A673 (cell line): Measurements from ENCODE around the gene SF3B6. TPM values are rescaled to one million over a fixed set of nuclear protein-coding genes. Genes with fewer than 3 reads are reported as not detected.

ENCODE experiments used
- BruUV-seq: library from RNA; stranded (reverse); fragments of 400-500 nt; replicated peaks from 2 replicates; lab custom pipeline; 2021; lab: Mats Ljungman, UMichigan
- CTCF ChIA-PET: fragments of 300-600 bp; sonication (Branson Sonifier 250); formaldehyde crosslinking; loops from one replicate; lab custom pipeline; 2022; ENCODE audit warnings: antibody characterized with exemption; lab: Charles Lee
- POLR2A ChIA-PET: fragments of 300-600 bp; sonication (Branson Sonifier 250); formaldehyde crosslinking; loops from one replicate; lab custom pipeline; 2022; ENCODE audit warnings: antibody characterized with exemption; ENCODE audit not compliant: low non-redundant PET; lab: Charles Lee
- DNase-seq: peaks from one replicate; pipeline ENCODE4 v3.0.0-alpha.2; 2015; ENCODE audit warnings: low spot score
- H3K27ac ChIP-seq: fragments of 200-600 bp; sonication (generic); 2 replicates; pipeline ENCODE4 v1.5.1; 2016; ENCODE audit warnings: mixed run types, low read depth, mild to moderate bottlenecking, mixed read lengths, antibody characterized with exemption, low read length; ENCODE audit not compliant: poor library complexity, severe bottlenecking
- H3K27me3 ChIP-seq: fragments of 200-600 bp; sonication (generic); replicated peaks from 2 replicates; pipeline ENCODE4 v1.6.1; 2017; ENCODE audit warnings: mixed run types, low read depth, mild to moderate bottlenecking, mixed read lengths, antibody characterized with exemption, low read length; ENCODE audit not compliant: insufficient read depth, poor library complexity
- H3K36me3 ChIP-seq: fragments of 200-600 bp; sonication (generic); 2 replicates; pipeline ENCODE4 v1.6.1; 2016; ENCODE audit warnings: mixed run types, mild to moderate bottlenecking, mixed read lengths, antibody characterized with exemption, low read length; ENCODE audit not compliant: insufficient read depth, poor library complexity, severe bottlenecking
- H3K4me1 ChIP-seq: fragments of 200-600 bp; sonication (generic); 2 replicates; pipeline ENCODE4 v1.6.1; 2017; ENCODE audit warnings: mixed run types, mild to moderate bottlenecking, mixed read lengths, antibody characterized with exemption, low read length; ENCODE audit not compliant: insufficient read depth, poor library complexity, severe bottlenecking
- H3K4me3 ChIP-seq: fragments of 200-600 bp; sonication (generic); 2 replicates; pipeline ENCODE4 v1.5.1; 2016; ENCODE audit warnings: low read depth, mixed run types, mild to moderate bottlenecking, mixed read lengths, low read length; ENCODE audit not compliant: poor library complexity, severe bottlenecking
- H3K9me3 ChIP-seq: fragments of 200-600 bp; sonication (generic); 2 replicates; pipeline ENCODE4 v1.6.1; 2016; ENCODE audit warnings: mixed run types, low read depth, mild to moderate bottlenecking, mixed read lengths, antibody characterized with exemption, low read length; ENCODE audit not compliant: poor library complexity, severe bottlenecking
- CTCF ChIP-seq: fragments of 300-800, 200-600 bp; sonication (generic); conservative IDR thresholded peaks from 2 replicates; pipeline ENCODE4 v1.5.1; 2017; ENCODE audit warnings: low read depth, mild to moderate bottlenecking, antibody characterized with exemption, low read length, moderate library complexity, mixed read lengths
- EZH2 ChIP-seq: fragments of 200-600 bp; sonication (generic); IDR thresholded peaks from 2 replicates; pipeline ENCODE4 v1.6.1; 2017; ENCODE audit warnings: borderline replicate concordance, low read depth, mild to moderate bottlenecking, mixed read lengths, antibody characterized with exemption, low read length; ENCODE audit not compliant: poor library complexity, severe bottlenecking
- intact Hi-C: fragments of 100-400 bp; cut with micrococcal nuclease; formaldehyde crosslinking; loops from one replicate; pipeline ENCODE4 v1.10.0; 2022; ENCODE audit not compliant: unreplicated experiment
- total RNA-seq: library from RNA; stranded (reverse); gene quantifications from 2 replicates; pipeline ENCODE4 v1.2.3, GENCODE V29; 2021

The SF3B6 gene
- total RNA-seq, 1 experiment from 2014 or later = 130 TPM

GRCh38 chr2:24121469-24121868, 45.3 kb upstream of the SF3B6 start:
- Histone ChIP-seq H3K27me3 (no peaks in the 10 kb centered on the region), H3K4me3 (no peak overlapping the region), H3K27ac (peak overlapping the region; percentile 8), H3K36me3 (no peaks in the 10 kb centered on the region), H3K9me3 (no peaks in the 10 kb centered on the region), H3K4me1 (peaks cover 11% of the 10 kb centered on the region)
- TF ChIP-seq EZH2 (no peak), CTCF (no peak)
- ChIA-PET POLR2A (no interaction called here), CTCF (interaction anchor here (0.6 kb wide), 1 partner anchor 62 kb away, joined by 5 read pairs; no protein-coding TSS in a partner anchor)
- DNase-seq = peak; percentile 54
- intact Hi-C loops = no loop called here
- no TSS peak for BruUV-seq

- CTCF ChIA-PET = no interaction called here
- POLR2A ChIA-PET = no interaction called here
Measured at GRCh38 chr2:24121066-24121465, 44.9 kb upstream of the SF3B6 start.

GRCh38 chr2:24117902-24118301, 41.8 kb upstream of the SF3B6 start:
- BruUV-seq = no TSS peak
- no peak for DNase-seq
- Histone ChIP-seq H3K4me3 (no peak overlapping the region), H3K9me3 (no peaks in the 10 kb centered on the region), H3K36me3 (no peaks in the 10 kb centered on the region), H3K27me3 (no peaks in the 10 kb centered on the region), H3K27ac (no peak overlapping the region), H3K4me1 (peaks cover 4% of the 10 kb centered on the region)
- intact Hi-C loops = no loop called here
- ChIA-PET POLR2A (no interaction called here), CTCF (no interaction called here)
- TF ChIP-seq CTCF (no peak), EZH2 (no peak)

More at GRCh38 chr2:24121066-24121465, 44.9 kb upstream of the SF3B6 start:
- intact Hi-C loops = no loop called here
- H3K4me1 ChIP-seq = peaks cover 11% of the 10 kb centered on the region
- no TSS peak for BruUV-seq
- no peak for TF ChIP-seq EZH2
- TF ChIP-seq CTCF = no peak
- no peaks in the 10 kb centered on the region for H3K9me3 ChIP-seq
- no peaks in the 10 kb centered on the region for H3K36me3 ChIP-seq
- DNase-seq = no peak
- H3K27ac ChIP-seq = peak overlapping the region; percentile 8
- no peak overlapping the region for H3K4me3 ChIP-seq
- no peaks in the 10 kb centered on the region for H3K27me3 ChIP-seq
